ENCODE measurements around the gene SNX18.

Gene SNX18

DNA sequence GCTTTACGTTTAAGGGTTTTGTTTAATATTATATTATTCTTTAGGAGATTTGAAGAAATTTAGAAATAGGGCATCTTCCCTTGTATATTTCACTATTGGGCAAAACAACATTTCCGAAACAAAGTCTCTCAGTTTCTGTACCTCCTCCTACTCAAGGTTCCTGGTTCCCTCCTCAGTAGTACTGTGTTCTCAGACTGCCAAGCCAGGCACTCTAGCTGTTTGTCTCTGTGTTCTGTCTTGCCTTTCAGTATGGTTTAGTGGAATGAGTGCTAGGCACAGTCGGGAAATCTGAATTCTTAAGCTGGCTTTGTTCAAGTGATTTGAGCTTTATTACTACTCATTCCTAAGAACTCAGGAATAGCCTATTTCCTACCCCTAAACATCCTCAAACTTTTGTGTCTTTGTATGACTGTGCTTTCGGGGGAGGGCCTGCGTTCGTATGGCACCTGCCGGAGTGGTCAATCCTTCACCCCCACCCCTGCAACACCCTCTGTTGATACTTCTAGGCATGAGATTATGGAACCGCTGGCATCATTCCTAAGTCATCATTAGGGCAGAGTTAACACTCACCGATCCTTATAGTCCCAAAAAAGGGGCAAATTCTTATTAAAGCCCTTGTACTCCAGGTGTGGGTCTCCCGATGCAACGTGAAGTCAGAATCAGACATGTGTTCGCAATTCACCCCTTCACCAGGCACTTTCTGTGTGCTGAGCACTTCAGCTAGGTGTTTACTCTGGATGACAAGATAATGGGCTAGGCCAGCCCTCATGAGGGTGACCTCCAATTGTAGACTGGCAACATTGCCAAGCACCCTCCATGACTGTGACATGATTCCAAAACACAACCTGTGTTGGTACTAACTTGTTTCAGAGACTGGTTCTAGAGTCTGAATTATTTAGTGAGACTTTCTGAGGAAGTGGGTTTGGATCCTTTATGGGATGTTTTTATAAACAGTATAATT, 24.5 kb downstream of the SNX18 start:
- no peak for DNase-seq

DNA sequence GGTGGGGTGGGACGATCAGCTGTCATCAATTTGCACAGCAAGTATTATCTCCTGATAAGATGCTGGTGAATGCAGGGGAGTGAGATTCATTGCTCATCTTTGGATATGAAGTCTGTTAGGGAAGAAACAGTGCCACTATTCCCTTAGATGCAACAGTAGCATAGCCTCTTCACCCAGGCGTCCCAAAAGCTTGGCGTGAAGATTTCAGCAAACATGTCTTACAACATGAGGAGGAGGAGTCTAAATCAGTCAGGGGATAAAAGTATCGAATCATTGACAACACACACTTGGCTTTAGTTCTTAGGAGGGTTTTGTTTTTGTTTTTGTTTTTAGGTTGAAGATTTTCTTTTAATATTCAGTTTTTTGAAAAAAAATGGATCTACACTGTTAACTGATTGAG, 26.5 kb downstream of the SNX18 start:
- no peak for DNase-seq

DNA sequence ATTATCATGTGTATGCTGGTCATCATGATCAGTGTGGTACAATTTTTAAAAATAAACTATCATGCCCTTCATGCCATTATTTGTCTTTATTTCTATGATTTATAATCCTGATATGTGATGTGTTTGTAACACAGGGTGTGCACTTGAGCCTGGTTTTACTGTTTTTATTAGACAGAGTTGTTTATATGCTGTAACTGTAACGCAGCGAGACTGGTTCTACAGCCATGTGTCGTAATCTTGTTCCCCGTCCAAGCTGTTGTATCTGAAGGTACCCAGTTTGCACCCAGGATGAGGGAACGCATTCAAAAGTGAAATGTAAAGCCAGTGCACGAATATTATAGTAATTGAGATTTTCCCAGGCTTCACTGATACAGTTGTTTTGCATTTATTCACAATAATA, 28.2 kb downstream of the SNX18 start:
- no peak for DNase-seq

DNA sequence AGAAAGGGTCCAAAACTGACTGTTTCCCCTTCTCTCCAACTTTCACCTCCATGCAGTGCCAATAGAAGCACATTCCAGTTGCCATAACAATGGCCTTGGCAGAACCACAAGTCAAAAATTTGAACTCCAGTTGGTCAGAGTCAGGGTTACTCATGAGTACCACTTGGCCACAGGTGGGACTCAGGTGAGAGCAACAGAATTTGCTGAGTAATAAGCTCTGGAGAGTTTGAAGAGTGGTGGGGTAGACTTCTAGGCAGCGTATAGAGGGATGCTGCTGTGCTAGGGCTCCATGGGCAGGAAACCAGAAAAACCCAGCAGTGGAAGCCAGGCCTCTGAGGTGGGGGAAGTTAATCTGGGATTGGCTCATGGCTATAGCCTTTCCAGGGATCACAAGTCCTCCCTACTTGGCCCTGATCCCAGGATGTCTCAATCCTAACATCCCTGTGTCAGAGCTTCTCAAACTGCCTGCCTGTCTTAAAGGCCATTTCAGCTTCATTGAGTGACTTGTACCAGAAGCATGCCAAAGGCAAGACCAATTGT, 30.2 kb downstream of the SNX18 start:
- no peak for DNase-seq

DNA sequence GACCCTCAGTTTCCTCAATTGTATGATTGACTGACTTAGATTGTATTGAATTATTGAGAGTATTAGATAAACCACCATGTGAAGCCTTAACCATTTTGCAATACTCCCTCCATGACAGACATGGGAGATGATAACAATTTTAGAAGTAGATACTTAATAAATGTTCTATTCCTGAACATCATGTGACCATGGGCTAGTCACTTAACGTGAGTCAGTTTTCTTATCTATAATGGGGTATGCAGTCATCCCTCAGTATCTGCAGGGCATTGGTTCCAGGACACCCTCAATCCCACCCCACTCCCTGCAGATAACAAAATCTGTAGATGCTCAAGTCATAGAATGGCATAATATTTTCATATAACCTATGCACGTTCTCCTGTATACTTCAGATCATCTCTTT, 31.0 kb downstream of the SNX18 start:
- no peak for DNase-seq

DNA sequence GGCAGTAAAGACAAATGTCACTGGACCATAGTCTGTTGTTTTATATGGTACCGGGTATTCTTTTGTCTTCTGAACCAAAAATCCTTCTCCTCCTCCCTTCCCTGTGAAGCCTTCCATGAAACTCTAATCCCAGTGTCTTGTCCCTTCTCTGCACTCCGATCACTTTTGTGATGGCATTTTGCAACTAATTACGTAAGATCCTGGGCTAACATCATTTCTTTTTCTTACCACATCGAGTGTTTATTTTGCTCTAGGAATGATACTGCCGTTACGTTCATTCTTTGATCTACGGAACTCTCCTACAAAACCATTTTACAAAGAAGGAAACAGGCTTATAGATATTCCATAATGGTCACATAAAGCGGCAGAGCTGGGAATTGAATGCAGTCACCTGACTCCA, 33.7 kb downstream of the SNX18 start:
- no peak for DNase-seq

DNA sequence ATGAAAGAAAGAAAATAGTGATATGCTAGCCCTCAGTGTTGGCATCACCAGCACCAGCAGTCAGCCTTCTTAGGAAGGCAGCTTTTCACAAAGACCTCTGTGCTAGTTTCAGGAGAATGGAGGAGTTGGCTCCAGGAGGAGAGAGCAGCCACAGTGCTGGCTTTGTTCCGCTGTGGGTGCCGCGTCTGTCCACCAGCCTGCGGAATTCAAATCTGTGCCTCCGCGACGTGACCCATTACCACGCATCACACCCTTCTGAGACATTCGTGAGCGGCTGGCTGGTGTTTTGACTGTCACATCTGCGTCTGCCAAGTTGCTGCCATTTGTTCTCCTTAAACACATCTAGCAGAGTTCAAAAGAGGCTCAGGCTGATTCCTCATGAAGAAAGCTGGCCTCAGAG, 34.4 kb downstream of the SNX18 start:
- DNase-seq = no peak

DNA sequence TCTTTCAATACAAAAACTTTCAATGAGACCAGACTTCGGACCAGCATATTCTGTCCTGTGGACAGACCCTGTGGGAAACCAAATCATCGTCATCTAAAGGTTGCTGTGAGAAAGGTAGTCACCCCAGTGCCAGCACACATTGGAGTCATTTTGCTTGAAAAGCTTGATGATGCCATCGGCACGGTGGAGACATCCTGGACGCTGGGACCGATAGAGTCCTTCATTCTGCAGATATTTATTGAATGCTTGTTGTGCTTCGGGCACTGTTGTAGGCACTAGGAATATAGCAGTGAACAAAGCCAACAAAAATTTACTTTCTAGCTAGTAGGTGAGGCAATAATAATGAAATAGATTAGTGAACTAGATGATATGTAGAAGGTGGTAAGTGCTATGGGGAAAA, 34.9 kb downstream of the SNX18 start:
- DNase-seq = no peak

DNA sequence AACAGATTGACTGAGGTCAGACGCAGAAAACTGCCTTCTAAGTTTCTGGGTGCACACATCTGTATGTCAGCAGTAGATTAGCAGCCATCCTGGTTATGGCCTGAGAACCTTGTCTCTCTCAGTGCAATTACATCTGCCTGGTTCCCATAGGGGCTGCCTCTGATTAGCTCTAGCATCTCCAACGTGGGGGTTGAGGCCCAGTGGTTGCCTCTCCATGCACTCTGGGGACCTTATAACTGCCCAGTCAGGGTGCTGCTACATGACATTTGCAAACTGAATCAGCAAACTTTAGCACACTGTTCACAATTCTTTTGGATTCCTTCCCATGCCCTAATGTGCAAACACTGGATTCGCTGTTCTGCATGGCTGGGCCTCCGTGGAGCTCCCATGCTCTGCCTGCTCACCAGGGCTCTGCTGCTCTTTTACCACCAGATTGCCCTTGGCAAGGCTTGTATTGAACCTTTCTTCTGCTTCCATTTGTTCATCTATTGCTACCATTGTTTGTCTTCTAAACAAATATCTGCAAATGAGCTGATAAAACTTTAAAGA, 36.2 kb downstream of the SNX18 start:
- no peak for DNase-seq

DNA sequence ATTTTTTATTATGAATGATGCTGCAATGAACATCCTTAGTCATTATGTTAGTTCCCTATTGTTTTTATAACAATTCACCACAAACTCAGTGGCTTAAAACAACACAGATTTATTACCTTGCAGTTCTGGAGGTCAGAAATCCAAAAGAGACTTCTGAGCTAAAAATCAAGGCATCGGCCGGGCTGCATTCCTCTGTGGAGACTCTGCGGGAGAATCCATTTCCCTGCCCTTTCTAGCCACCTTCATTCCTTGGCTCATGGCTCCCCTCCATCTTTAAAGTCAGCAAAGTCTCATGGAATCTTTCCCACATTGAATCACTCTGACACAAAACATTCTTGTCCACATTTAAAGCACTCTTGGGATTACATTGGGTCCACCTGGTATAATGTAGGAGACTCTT, 38.6 kb downstream of the SNX18 start:
- DNase-seq = no peak

DNA sequence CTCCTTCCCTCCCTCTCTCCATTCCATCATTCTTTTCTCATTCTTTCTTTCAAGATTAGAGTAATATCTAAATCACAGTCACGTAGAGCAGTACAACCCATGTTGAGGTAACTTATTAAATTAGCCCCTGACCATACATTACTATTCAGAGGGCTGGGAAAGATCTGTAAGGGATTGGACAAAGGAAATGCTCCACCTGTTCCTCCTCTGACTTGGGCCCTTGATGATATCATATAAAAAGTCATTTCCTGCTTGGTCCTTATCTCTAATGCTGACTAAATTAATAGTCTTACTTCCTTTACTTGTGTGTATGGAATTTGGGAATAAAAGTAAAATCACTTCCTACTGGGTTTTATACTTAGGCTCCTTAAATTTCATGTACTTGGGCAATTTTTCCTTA, 40.8 kb downstream of the SNX18 start:
- no peak for DNase-seq

DNA sequence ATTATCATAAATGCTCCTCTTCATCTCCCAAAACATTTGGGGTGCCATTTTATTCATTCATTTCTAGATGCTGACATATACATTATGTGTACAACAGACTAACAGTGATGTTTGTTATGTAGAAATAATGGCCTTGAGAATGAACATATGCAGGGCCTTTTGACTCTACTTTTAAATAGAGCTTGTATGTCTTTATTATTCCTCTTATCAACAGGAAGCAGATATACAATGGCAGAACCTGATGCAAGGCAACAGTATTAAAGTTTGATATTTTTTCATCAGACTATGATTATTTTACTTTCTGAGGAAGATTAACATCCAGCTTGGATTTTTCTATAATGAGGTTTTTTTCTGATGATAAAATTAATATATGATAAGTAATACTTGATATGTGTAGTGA, 44.1 kb downstream of the SNX18 start:
- DNase-seq = no peak

DNA sequence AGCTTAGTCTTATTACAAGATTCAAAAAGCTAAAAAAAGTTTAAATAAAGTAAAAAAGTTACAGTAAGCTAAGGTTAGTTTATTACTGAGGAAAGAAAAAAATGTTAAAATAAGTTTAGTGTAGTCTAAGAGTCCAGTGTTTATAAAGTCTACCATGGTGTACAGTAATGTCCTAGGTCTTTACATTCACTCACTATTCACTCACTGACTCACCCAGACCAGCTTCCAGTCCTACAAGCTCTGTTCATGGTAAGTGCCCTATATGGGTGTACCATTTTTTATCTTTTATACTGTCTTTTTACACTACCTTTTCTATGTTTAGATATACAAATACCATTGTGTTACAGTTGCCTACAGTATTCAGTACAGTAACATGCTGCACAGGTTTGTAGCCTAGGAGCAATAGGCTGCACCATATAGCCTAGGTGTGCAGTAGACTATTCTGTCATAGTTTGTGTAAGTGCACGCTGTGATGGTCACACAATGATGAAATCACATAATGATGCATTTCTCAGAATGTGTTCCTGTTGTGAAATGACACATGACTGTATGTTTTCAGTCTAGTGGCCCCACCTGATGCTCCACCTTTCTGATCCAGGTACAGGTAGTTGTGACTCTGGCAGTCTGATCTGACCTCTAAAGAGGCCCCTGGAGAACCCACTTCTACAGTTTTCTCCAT, 45.7 kb downstream of the SNX18 start:
- DNase-seq = no peak

DNA sequence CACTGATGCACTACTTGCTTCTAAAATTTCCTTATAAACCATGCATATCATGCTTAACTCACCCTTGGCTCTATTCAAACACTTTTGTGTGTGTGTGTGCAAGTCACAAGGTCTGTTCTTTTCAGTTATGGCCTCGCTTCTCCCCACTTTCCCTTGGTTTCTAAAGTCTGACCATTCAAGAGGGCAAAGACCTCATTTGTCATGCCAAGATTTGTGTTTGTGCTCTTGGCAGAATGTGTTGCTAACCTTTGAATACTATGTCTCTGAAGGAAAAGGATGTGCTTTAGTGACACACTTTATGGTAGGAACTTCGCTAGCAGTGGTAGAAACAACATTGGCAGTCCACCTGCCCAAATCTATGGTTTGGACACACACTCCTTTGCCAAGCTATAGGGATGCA, 50.4 kb downstream of the SNX18 start:
- no peak for DNase-seq

DNA sequence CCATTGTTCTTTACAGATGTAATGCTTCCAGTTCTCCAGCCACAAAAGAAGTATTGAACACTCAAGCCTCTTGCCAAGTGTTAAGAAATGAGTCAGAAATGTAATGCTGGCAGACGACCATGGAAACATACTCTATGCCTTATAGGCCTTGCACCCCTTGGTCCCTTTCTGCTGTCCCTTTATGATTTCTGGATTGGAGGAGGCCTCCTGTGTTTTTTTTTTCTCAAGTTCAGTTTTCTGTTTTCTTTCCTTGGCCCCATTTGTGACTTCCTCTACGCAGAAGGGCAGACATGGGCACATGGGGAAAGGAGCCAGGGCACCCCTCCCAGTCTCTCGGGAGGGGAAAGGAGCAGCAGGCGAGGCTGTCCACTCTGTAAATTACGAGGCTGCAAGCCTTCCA, 53.4 kb downstream of the SNX18 start:
- no peak for DNase-seq

DNA sequence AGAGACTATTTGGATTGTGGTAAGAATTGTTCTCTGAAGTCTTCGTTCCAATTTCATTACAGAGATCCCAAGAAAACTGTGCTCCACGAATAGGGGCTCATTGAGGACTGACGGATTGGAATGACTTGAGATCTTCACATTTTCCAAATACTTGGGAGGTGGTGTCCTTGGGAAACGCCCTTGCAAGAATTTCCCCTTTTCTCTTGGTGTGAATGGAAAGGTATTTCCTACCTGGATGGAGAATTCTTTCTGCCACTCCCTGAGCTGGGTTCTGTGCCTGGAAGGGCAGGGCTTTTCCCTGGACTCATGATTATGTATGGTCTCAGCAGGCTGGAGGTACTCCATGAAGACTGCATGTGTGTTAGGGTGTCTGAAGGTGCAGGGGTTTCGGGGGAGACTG, 53.9 kb downstream of the SNX18 start:
- DNase-seq = no peak

DNA sequence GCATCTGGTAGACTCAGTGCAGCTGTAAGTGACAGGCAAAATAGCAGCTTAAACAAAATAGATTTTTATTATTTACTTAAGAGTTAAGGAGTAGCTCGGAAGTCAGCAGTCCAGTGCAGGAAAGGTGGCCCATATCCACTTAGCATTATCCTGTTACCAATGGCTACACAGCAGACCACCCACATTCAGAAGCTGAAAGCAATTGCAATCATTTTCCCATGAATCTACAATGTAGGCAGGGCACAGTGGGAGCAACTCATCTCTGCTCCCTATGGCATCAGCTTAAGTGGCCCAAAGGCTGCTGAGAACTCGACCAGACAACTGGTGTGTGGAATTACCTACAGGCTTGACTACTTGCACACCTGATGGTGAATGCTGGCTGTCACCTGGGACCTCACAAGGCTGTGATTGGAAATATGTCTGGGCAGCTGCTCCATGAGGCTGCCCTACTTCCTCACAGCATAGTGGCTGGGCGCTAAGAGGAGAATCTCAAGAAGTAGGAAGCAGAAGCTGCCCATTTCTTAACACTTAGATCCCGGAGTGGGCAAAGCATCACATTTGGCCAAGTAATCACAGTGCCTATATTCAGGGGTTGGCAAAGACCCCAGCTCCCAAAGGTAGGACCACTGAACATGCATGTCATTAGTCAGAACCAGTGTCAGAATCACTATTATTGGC, 56.4 kb downstream of the SNX18 start:
- DNase-seq = no peak

DNA sequence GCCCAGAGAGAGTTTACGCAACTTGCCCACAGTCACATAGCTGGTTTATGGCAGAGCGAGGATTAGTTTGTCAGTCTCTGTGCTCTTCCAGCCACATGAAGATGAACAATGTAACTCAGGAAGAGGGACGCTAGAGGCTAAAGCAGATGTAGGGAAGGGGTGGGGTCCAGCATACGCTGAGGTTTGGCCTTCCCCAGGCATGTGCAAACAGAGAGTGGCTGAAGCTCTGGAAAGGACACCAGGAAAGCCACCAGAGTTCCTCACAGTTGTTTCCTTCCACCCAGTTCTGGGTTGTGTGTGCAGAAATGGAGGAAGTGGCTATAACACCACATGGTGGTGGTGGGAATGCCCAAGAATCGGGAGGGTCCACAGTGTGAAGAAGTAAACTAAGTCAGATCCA, 60.0 kb downstream of the SNX18 start:
- DNase-seq = no peak

DNA sequence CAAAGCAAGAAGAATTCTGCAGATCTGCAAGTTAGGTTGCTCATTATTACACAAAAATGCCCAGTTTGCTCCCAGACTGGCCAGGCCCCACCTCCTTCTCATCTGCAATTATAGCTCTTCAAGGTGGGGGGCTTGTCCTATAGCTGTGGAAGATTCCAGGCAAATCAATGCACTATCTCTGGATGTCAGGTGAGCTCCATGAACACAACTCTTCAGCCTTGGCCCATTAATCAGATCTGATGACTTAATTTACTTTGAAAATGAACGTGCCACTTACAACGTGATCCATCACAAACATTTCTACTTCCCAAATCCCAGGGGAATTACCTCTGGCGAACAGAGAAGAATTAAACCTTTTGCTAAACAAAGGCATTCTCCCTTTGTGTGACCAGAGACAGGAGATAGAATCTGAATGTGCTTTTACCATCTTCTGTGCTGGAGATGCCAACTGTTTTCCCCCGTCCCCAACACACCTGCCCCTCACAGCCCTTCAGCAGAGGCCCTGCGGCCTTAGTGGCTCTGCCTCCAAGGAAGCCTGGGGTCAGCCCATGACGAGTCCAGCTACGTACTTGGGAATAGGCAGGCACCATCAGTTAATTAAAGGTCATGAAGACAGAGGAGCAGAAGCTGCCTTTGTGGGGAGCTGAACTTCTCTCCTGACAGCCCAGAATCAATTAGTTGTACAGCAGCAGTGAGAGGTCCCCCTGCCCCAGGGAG, 60.5 kb downstream of the SNX18 start:
- no peak for DNase-seq

DNA sequence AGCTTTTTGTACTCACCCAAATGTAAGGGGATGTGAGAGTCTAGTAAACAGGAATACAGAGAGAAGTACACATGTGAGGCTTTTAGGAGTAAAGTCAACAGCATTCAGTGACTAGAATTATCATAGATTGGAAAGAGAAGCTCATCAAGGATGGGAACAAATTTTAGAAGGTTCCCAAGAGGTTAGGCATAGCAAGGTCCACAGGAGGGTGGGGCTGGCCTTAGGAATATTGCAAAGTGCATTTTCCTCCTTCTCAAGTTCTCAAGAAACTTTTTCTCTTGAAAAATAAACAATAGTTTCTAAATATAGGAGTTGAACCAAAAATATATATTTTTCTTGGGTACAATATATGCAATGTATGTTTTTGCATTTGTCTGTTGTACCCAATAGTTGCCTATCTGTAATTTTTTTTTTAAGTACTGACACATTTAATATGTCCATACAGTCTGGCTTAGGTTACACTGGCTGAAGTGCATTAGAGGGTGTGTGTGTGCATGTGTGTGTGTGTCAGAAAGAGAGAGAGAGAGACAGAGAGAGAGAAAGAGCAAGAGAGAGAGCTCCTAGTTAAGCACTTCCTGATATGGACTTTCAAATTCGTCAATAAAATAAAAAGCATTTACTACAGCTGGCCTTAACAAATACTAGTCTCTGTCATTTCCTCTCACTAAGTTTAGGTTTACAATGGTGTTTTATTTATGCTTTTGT, 62.2 kb downstream of the SNX18 start:
- no peak for DNase-seq

DNA sequence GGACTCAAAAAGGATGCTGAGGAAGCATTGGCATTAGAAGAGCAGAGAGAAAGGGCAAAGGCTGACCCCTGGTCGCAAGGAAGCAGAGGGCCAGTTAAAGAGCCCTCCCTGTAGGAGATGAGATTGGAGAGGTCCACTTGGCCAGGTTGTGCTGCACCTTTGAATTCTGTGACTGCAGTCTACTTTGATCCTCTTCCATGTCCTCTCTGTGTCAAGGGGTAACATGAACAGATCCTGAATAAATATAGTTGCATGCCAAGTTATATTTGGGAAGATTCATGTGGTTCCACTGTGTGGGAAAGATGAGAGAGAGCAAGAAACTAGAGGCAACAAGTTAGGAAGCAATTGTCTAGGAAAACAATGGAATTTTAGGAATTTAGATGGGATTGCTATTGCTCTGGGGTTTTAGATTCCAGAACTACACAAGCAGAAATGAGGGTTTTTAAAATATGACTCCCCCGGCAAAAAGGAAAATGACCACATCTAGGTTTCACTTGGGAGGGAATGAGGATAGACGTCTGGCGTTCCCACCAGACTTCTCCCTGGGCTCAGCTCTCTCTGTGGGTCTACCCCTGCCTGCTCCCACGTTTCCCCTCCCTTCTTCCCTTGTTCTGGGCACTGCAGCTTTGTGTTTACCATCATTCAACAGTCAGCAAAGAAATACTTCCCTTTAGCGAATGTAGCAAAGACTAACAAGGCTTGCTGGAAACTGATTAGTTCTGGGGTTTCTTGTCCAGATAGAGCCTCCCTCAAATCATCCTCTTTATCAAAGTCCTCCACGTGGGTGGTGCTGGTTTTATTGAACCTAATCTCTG, 63.6 kb downstream of the SNX18 start:
- DNase-seq = no peak
